ENCODE data around the gene IMPDH2. TPM values are rescaled to one million over a fixed set of nuclear protein-coding genes. Genes with fewer than 3 reads are reported as not detected.

The IMPDH2 gene
- total and polyA plus RNA-seq, 2 of the 8 experiments (the other 6 are each of a cell fraction or from before 2014, with no cell fraction given): 374 to 409 TPM

- TF ChIP-seq, protein P1, sequence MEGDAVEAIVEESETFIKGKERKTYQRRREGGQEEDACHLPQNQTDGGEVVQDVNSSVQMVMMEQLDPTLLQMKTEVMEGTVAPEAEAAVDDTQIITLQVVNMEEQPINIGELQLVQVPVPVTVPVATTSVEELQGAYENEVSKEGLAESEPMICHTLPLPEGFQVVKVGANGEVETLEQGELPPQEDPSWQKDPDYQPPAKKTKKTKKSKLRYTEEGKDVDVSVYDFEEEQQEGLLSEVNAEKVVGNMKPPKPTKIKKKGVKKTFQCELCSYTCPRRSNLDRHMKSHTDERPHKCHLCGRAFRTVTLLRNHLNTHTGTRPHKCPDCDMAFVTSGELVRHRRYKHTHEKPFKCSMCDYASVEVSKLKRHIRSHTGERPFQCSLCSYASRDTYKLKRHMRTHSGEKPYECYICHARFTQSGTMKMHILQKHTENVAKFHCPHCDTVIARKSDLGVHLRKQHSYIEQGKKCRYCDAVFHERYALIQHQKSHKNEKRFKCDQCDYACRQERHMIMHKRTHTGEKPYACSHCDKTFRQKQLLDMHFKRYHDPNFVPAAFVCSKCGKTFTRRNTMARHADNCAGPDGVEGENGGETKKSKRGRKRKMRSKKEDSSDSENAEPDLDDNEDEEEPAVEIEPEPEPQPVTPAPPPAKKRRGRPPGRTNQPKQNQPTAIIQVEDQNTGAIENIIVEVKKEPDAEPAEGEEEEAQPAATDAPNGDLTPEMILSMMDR (IDR thresholded peaks at IDR 0.05; ENCODE audit: control extremely low read depth in 1 of 3, insufficient read depth in 1 of 3, low read depth in 1 of 3, low read length in 3 of 3): peak in 1 of 3 experiments; percentile 16; a peak in 1 of 4 replicates
- TF ChIP-seq FOSL1 (IDR thresholded peaks at IDR 0.05; ENCODE audit: insufficient read depth, low read depth, low read length): no peak
- H3K79me1 ChIP-seq (ENCODE audit: low read depth, low read length): peaks cover 3% of the 10 kb centered on the region; the same call in 1 of the 2 replicates
- H3K4ac ChIP-seq (replicated peaks; ENCODE audit: insufficient read length, low read depth, low read length): no peak overlapping the region
- H2BK120ac ChIP-seq (replicated peaks; ENCODE audit: low read depth, low read length): no peak overlapping the region
- H2AFZ ChIP-seq (ENCODE audit: low read length): no peak overlapping the region
- FAIRE-seq (no peak), DNase-seq (ENCODE audit: low read depth in 1 of 2, low spot score in 2 of 2) (no peak)
- no peak overlapping the region for H3K23ac ChIP-seq (ENCODE audit: insufficient read length)
- H3K27me3 ChIP-seq (replicated peaks in 1 of 4; ENCODE audit: control insufficient read depth in 3 of 4, extremely low read depth in 1 of 4, insufficient read depth in 3 of 4, low read length in 3 of 4): no peaks in the 10 kb centered on the region
- ChIA-PET CTCF (ENCODE audit: partially characterized antibody) (interaction anchor here (5.1 to 7.3 kb wide), 2 partner anchors 12 to 14 kb away, joined by 42 read pairs; partner anchors contain the start of gene P4HTM), POLR2A (ENCODE audit: partially characterized antibody) (interaction anchor here (33.9 to 38.8 kb wide), 2 partner anchors 1 to 12 kb away, joined by 1518 read pairs; partner anchors contain the start of genes DALRD3, IMPDH2, NDUFAF3 and P4HTM)
- H3K23me2 ChIP-seq (ENCODE audit: low read depth, low read length): no peaks in the 10 kb centered on the region
- no peak overlapping the region for H2BK12ac ChIP-seq (ENCODE audit: low read depth, low read length)
- H3K36me3 ChIP-seq (ENCODE audit: control insufficient read depth in 2 of 4, insufficient read depth in 4 of 4, low read length in 3 of 4): no peaks in the 10 kb centered on the region; a peak in 1 of 8 replicates
- H4K91ac ChIP-seq (replicated peaks; ENCODE audit: insufficient read length, low read length): no peak overlapping the region
- H3K18ac ChIP-seq (ENCODE audit: extremely low read depth, low read length): no peak overlapping the region; the same call in 1 of the 2 replicates
- H3K9ac ChIP-seq (replicated peaks in 1 of 4; ENCODE audit: extremely low read depth in 1 of 4, low read depth in 3 of 4, low read length in 3 of 4): no peak overlapping the region
- peak overlapping the region; percentile 13; the same call in 1 of the 2 replicates for H2BK5ac ChIP-seq (ENCODE audit: low read depth, low read length)
- no peaks in the 10 kb centered on the region for H3K9me3 ChIP-seq (ENCODE audit: insufficient read depth in 2 of 2, low read depth in 1 of 2, low read length in 1 of 2)
- no peak overlapping the region for H3K14ac ChIP-seq (ENCODE audit: insufficient read length)
- H3K79me2 ChIP-seq (ENCODE audit: control insufficient read depth in 1 of 2, insufficient read depth in 2 of 2, low read length in 2 of 2): no peaks in the 10 kb centered on the region; a peak in 1 of 4 replicates
- 87% methylated on average over 6 of the region's 6 CpGs; no CpG with 5 or more reads in 1 of the 2 experiments for WGBS, 2 experiments (ENCODE audit: extremely low coverage in 1 of 2, insufficient coverage in 1 of 2, insufficient read length in 1 of 2, insufficient replicate concordance in 2 of 2, low coverage in 1 of 2, low lambda C conversion rate in 2 of 2, missing lambda C conversion rate in 1 of 2)
- peaks cover 0 to 4% of the 10 kb centered on the region in 2 experiments for H4K20me1 ChIP-seq (replicated peaks in 1 of 2; ENCODE audit: control insufficient read depth in 1 of 2, insufficient read depth in 2 of 2, low read length in 2 of 2)
- H2BK15ac ChIP-seq (ENCODE audit: low read length): no peak overlapping the region; the same call in 1 of the 2 replicates
- H2AK5ac ChIP-seq (ENCODE audit: low read depth, low read length): no peak overlapping the region
- H4K8ac ChIP-seq (ENCODE audit: extremely low read depth, insufficient read depth, low read length): no peak overlapping the region
- H3K27ac ChIP-seq (ENCODE audit: low read depth, low read length): no peak overlapping the region
- H3K4me3 ChIP-seq (ENCODE audit: extremely low read depth in 1 of 4, insufficient read depth in 2 of 4, low read depth in 3 of 4, low read length in 4 of 4): no peak overlapping the region
- H3K56ac ChIP-seq (replicated peaks; ENCODE audit: insufficient read length, low read depth, low read length): no peak overlapping the region
- H3K4me1 ChIP-seq (replicated peaks in 1 of 4; ENCODE audit: control insufficient read depth in 3 of 4, insufficient read depth in 4 of 4, low read length in 3 of 4): peaks cover 0 to 17% (median 7%) of the 10 kb centered on the region in 4 experiments; a peak in 5 of 7 replicates
- no peak overlapping the region for H4K5ac ChIP-seq (ENCODE audit: insufficient read length, low read depth, low read length)
- H2BK20ac ChIP-seq (ENCODE audit: low read length): no peak overlapping the region
- no peak overlapping the region for H3K4me2 ChIP-seq (ENCODE audit: insufficient read depth in 1 of 2, low read depth in 2 of 2, low read length in 2 of 2)
These were observed 28.0 kb downstream of the IMPDH2 start for GRCh38 chr3:49001155-49001554.

Measured in H1 (cell line).